Esophagus muscularis mucosa (tissue), 2 donors: Measurements from ENCODE around the gene RER1.

Source experiments
- EP300 ChIP-seq: sonication (generic); formaldehyde crosslinking; IDR thresholded peaks from one replicate; pipeline ENCODE4 v1.6.1; 2017; ENCODE audit warnings: antibody characterized with exemption
- POLR2A ChIP-seq: fragments of 450-650 bp; IDR thresholded peaks from one replicate; pipeline ENCODE4 v1.6.1; 2017; ENCODE audit warnings: antibody characterized with exemption, moderate library complexity, mild to moderate bottlenecking, low read depth

DNA sequence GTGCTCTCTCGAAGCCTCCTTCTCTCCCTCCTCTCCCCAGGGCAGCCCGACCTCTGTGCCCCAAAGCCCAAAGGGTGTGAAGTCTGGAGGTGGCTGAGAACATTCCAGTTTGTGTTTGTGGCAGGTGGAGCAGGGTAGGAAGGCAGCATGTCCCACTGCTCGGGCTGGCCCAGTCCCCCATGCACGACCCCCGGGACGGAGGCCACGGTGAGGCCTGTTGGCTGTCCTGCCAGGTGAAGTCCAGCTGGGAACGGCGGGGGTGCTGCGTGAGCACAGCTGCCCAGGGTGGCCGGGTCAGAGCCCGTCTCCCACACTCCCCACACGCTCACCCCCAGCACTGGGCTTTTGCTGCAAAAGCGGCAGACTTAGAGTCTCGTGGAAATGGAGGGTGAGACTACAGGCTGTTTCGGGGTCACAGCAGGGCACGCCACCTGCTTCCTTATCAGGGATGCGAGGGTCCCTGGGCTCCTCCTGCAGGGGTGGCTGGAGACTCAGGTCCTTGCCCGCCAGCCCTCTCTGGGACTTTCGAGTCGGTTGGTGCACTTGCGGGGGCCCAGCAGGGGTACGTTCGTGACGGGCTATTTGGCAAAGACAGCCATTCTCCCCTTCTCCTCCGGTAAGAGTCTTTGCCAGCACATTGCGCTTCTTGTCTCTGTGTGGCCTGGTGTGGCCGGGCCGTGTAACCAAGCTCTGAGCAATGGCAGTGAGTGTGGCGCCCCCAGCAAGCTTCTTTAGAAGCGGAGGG is 40.6 kb upstream of the RER1 start:
- TF ChIP-seq EP300 (no peak), POLR2A (no peak)
